GM18868 (cell line): ENCODE results near the gene CCNB1.
"Not testable (repeated sequence)": the region's sequence is repeated elsewhere in the genome, so short reads cannot be mapped to it uniquely, and the experiment has no call there.

Source experiments
- ATAC-seq: cut with Tn5 transposase; IDR thresholded peaks from one replicate; pipeline ENCODE4 v1.9.1; 2021; ENCODE audit warnings: mild to moderate bottlenecking, moderate library complexity; ENCODE audit not compliant: unreplicated experiment

CCNB1 gene

GRCh38 chr5:69181659-69182293, 14.8 kb downstream of the CCNB1 start:
- ATAC-seq = not testable (repeated sequence)

- ATAC-seq = no peak
Measured at GRCh38 chr5:69184621-69185020, 17.7 kb downstream of the CCNB1 start.

- no peak for ATAC-seq
Measured at GRCh38 chr5:69187342-69187741, 20.4 kb downstream of the CCNB1 start.

DNA sequence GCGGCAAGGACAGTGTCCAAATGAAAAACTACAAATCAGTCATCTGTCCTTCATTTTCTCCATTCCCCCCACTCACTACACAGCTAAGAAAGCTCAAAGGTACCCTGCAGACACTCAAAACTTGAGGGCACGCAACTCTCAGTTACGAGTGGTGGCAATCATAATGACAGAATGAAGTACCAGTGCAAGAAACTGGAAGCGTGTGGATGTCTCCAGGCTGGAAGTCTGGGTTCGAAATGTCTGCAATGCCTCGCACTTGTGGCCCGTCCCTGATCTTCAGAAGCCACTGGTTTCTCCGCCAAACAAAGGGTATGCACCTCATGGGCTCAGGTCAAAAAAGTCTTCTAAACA, 21.8 kb downstream of the CCNB1 start:
- ATAC-seq = no peak

GRCh38 chr5:69189162-69190086, 22.5 kb downstream of the CCNB1 start, which contains the start of gene CENPH:
TSS of gene CENPH (plus strand) at chr5:69189583. CDS start at chr5:69189635, 52 bp downstream.
- peak; percentile 94 for ATAC-seq

DNA sequence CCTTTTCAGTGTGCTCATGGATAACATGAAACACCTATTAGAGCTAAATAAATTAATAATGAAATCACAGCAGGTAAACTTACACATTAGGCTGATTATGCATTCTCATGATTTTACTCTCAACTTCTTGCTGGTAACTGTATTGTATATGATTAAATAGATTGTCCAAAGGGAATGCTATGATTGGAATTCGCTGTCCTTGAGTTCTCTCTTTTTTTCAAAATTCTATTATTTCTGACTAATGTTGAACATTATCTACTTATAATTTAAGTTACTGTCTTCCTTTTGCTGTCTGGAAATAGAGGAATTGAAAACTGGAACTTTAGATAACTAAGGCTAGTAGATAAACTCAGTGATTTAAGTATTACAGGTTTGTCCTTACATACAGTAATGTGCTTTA, 35.5 kb downstream of the CCNB1 start:
- no peak for ATAC-seq

DNA sequence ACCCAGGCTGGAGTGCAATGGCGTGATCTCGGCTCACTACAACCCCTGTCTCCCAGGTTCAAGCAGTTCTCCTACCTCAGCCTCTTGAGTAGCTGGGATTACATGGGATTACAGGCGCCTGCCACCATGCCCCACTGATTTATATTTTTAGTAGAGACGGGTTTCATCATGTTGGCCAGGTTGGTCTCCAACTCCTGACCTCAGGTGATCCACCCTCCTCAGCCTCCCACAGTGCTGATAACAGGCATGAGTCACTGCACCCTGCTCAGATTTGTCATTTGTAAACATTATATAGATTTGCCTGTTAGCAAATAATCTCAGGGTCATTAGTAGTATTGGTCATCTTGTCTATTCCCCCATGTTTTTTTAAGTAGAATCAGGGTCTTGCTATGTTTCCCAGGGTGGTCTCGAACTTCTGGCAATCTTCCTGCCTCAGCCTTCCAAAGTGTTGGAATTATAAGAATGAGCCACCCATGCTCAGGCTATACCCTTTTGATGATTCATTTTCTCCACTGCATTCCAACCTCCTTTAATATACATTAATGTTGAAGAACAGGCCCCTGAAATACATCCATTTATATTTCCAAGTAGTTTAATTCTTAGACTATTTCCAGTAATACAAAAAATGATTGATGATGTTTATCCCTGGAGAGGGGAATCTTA, 39.7 kb downstream of the CCNB1 start:
- no peak for ATAC-seq

DNA sequence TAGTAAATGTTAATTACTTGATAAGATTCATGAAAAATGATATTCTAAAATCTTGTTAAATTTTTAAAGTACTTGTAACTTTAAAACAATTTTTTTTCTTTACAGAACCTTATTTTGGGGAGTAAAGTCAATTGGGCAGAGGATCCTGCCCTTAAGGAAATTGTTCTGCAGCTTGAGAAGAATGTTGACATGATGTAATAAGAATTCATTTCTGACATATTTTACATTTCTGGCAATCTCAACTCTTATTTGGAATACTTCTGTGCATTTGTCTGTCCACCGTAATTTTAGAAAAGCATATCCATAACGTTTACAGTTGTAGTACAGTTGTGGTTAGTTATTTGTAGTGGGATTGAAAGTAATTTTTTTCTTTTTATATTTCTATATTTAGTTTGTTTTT, 42.7 kb downstream of the CCNB1 start:
- no peak for ATAC-seq

- no peak for ATAC-seq
Measured at GRCh38 chr5:69211200-69211599, 44.2 kb downstream of the CCNB1 start.

- no peak for ATAC-seq
Measured at GRCh38 chr5:69212022-69212421, 45.1 kb downstream of the CCNB1 start.

DNA sequence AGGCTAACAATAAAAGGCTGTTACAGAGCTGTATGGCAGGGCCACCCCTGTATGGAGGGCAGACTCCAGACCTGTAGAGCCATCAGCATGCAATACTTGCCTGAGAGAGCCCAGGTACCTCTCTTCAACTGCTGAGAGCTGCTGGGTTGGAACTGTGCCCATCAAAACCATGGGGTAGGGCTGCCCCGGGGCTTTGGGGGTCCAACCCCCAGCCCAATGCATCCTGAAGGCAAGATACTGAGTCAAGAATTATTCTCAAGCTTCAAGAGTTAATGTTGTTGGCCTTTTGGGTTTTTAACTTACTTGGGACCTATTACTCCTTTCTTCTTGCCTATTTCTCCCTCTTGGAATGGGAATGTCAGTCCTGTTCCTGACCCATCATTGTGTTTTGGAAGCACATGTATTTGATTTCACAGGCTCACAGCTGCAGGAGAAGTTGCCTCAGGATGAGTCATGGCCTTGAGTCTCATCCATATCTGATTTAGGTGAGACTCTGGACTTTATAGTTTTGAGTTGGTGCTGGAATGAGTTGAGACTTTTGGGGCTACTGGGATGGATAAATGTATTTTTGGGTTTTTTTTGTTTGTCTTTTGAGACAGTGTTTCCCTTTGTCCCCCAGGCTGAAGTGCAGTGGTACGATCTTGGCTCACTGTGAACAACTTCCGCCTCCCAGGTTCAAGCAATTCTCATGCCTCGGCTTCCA, 46.7 kb downstream of the CCNB1 start:
- ATAC-seq = no peak

- ATAC-seq = no peak
Measured at GRCh38 chr5:69217151-69217511, 50.2 kb downstream of the CCNB1 start.

GRCh38 chr5:69217548-69218526, 50.9 kb downstream of the CCNB1 start:
- peak; percentile 87 for ATAC-seq

DNA sequence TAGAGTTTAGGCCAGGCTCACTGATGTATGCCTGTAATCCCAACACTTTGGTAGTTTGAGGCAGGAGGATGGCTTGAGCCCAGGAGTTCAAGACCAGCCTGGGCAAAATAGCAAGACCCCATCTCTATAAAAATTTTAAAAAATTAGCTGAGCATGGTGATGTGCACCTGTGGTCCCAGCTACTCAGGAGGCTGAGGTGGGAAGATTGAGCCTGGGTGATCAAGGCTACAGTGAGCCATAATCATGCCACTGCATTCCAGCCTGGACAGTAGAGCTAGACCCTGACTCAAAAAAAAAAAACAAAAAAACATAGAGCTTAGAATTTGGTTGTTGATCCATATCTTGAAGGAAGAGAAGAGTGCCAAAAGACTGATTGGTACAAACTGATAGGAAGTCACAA, 53.0 kb downstream of the CCNB1 start:
- ATAC-seq = no peak

- ATAC-seq = not testable (repeated sequence)
Measured at GRCh38 chr5:69220371-69220770, 53.4 kb downstream of the CCNB1 start.

GRCh38 chr5:69220833-69221232, 53.9 kb downstream of the CCNB1 start:
- ATAC-seq = not testable (repeated sequence)

GRCh38 chr5:69224520-69224919, 57.6 kb downstream of the CCNB1 start:
- no peak for ATAC-seq

- no peak for ATAC-seq
Measured at GRCh38 chr5:69225860-69226259, 58.9 kb downstream of the CCNB1 start.
